ENCODE data around the gene PPIB. TPM values are rescaled to one million over a fixed set of nuclear protein-coding genes. Genes with fewer than 3 reads are reported as not detected.
A peak's percentile ranks its signal among the peaks of the same experiment; 100 is the strongest.

The PPIB gene
- total and polyA plus RNA-seq, 9 of the 15 experiments (the other 6 are each of a cell fraction or from before 2014, with no cell fraction given) = 306 to 746 (median 439) TPM

- TF ChIP-seq CUX1 (CRISPR knock-in tag; IDR thresholded peaks at IDR 0.05) (0 out of 2 replicates have a peak, but pooled peaks have one; percentile 17), NFE2L1 (tag; IDR thresholded peaks at IDR 0.05; ENCODE audit: borderline replicate concordance, low read depth) (no peak), FOXM1 (IDR thresholded peaks at IDR 0.05; ENCODE audit: low read depth) (0 out of 2 replicates have a peak, but pooled peaks have one; percentile 32), FOXM1 (CRISPR knock-in tag; IDR thresholded peaks at IDR 0.05; ENCODE audit: low read depth) (no peak), SLC30A9 (CRISPR knock-in tag; IDR thresholded peaks at IDR 0.05) (no peak), ZNF316 (IDR thresholded peaks at IDR 0.05) (peak; percentile 90), NFE2 (IDR thresholded peaks at IDR 0.05; ENCODE audit: low read depth) (peak; percentile 88), HDAC6 (IDR thresholded peaks at IDR 0.05; ENCODE audit: low read depth, low read length) (no peak), TEAD4 (IDR thresholded peaks at IDR 0.05; ENCODE audit: low read length) (peak; percentile 61), TEAD4 (CRISPR knock-in tag; IDR thresholded peaks at IDR 0.05; ENCODE audit: borderline replicate concordance) (no peak), FOXO4 (CRISPR knock-in tag; IDR thresholded peaks at IDR 0.05) (no peak), RFX1 (IDR thresholded peaks at IDR 0.05) (0 out of 2 replicates have a peak, but pooled peaks have one; percentile 5), ZNF592 (IDR thresholded peaks at IDR 0.05) (peak; percentile 88), MCM5 (IDR thresholded peaks at IDR 0.05; ENCODE audit: low read depth) (no peak), JUND (IDR thresholded peaks at IDR 0.05; ENCODE audit: borderline replicate concordance, low read depth, low read length) (no peak), JUND (tag; IDR thresholded peaks at IDR 0.05; ENCODE audit: borderline replicate concordance, low read depth, low read length) (peak; percentile 51; the same call in 1 of the 3 replicates), MBD1 (CRISPR knock-in tag; IDR thresholded peaks at IDR 0.05) (no peak)
These were observed 42.4 kb upstream of the PPIB start (continued) for GRCh38 chr15:64205202-64205601.

Data from K562 (cell line).